Stimulated activated CD8-positive, alpha-beta memory T cell treated with anti-CD3 and anti-CD28 coated beads, Interleukin-15, amount 100 ng/mL, for 1 hour (primary cell): Measurements from ENCODE around the gene FNDC11.

Experiments used
- DNase-seq: peaks from one replicate; pipeline ENCODE4 v3.0.0-alpha.2; 2020; ENCODE audit warnings: low read depth

FNDC11 gene

GRCh38 chr20:63580796-63581461 is 27.0 kb downstream of the FNDC11 start:
- peak; percentile 61 for DNase-seq

DNA sequence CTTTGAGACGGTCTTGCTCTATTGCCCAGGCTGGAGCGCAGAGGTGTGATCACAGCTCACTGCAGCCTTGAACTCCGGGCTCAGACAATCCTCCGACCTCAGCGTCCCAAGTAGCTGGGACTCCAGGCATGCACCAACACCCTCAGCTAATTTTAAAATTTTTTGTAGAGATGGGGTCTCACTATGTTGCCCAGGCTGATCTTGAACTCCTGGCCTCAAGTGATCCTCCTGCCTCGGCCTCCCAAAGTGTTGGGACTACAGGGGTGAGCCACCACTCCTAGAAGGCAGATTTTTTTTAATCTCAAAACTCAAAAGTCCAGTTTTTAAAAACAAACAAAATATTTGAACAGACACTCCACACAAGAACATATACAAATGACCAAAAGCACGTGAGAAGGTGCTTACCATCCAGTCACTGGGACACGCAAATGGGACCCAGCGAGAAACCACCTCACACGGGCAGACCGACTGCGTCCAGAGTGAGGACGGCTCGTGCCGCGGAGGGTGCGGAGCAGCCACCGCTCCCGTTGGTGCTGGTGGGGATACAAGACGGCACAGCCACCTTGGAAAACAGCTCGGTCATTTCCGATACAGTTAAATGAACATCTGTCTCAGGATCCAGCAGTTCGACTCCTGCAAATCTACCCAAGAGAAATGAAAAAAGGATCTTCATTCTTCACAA is 28.6 kb downstream of the FNDC11 start:
- DNase-seq: no peak

DNA sequence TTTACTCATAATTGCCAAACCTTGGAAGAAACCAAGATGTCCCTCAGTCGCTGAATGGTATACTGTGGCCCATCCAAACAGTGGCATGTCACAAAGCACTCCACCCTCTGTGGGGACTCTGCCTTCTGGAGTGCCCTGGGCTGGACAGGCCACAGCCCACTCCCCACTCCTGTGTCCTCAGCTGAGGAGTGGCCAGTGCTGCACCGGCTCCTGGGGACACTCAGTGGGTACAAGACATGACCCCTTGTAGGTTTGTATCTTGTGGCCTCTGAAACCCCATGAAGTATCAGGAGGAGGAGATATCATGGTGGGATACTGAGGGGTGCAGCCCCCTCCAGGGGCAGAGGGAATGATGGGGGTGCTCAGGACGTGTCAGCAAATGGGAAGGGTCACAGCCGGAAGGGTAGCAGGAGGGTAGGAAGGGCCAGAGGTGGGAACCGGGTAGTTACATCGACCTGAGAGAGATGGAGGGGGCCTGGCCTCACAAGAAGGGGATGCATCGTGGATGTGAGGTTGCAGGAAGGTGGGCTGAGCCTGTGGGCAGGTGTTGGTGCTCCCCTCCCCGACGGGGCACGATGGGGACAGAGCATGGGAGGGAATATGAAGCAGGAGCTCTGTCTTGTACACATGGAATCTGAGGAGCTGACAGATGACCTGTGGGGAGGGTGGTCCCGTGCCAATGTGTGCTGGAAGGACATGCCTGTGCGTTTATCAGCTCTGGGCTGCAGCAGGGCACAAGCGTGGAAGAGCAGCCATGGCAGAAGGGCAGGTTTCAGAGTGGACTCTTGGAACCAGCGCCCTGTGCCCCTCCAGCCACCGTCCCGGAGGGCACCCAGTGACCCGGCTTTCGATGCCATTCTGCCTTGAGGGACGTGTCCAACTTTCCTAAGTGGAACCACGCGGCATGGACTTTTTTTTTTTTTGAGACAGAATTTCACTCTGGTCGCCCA is 31.9 kb downstream of the FNDC11 start:
- no peak for DNase-seq

DNA sequence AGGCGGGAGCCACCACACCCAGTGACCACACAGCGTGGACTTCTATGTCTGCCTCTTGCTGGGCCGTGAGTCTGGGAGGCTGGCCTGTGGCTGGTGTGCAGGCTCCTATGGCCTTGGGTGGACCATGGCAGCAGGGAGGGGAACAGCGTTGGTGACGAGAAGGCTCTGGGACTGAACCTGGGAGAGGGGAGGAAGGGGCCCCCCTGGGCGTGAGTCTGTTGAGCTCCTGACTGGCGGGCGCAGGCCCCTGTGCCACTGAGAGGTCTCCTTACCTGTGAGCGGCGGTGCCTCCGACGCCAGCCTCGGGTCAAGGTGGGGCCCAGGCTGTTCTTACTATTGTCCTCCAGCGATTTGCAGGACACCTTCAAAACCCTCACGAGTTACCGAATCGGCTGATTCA is 32.8 kb downstream of the FNDC11 start:
- DNase-seq: no peak

DNA sequence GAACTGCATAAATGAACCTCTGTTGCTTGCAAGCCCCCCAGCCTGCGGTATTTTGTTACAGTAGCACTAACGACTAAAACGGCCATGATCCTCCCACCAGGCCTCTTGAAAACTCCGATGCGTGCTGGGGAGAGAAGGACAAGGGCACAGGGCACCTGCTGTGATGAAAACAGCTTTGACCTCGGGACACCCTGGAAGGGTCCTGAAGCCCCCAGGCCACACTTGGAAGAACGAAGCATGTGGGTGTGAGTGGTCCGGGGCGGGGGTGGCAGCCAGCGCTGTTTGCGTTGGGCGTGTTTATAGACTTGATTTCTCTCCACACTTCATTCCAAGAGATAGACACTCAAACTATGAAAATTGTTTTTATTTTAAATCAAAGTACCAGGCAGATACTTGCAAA is 33.3 kb downstream of the FNDC11 start:
- DNase-seq: no peak

GRCh38 chr20:63587776-63588591 is 34.0 kb downstream of the FNDC11 start:
- no peak for DNase-seq

- no peak for DNase-seq
Measured at GRCh38 chr20:63588641-63589041, 34.7 kb downstream of the FNDC11 start.

- DNase-seq: no peak
Measured at GRCh38 chr20:63589261-63590217, 35.6 kb downstream of the FNDC11 start.

GRCh38 chr20:63590218-63591146 is 36.5 kb downstream of the FNDC11 start:
- DNase-seq: no peak

DNA sequence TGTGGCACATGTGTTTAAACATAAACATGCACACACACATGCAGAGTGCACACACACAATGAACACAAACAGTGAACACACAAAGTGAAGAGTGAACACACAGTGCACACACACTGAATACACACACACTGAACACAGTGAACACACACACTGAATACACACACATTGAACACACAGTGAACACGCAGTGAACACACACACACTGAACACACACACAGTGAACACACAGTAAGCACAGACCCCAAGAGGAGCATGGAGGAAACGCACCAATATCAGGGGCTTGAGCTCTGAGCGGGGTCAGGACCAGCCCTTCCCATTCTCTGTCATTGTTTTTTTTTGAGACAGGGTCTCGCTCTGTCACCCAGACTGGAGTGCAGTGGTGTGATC is 37.2 kb downstream of the FNDC11 start:
- DNase-seq: no peak

GRCh38 chr20:63591786-63592355 is 37.9 kb downstream of the FNDC11 start:
- DNase-seq: no peak

DNA sequence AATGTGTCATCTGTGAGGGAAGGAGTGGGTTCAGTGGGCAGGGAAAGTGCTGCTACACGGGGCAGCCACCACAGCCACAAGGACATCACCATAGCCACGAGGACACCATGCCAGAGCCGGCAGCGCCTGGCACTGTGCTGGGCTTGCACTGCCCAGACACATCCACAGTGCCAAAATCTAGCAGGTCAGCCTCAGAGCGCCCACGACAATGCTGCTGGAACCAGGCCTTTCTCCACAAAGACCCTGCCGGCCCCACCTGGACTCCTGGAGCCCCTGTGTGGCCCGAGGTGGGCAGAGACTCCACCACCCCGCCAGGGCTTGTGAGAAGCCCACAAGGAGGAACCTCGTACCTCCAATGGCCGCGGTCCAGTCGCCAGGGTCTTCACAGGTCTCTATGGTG is 38.7 kb downstream of the FNDC11 start:
- DNase-seq: no peak

GRCh38 chr20:63594043-63594561 is 40.1 kb downstream of the FNDC11 start:
- DNase-seq: no peak

GRCh38 chr20:63595416-63596127 is 41.6 kb downstream of the FNDC11 start:
- no peak for DNase-seq

DNA sequence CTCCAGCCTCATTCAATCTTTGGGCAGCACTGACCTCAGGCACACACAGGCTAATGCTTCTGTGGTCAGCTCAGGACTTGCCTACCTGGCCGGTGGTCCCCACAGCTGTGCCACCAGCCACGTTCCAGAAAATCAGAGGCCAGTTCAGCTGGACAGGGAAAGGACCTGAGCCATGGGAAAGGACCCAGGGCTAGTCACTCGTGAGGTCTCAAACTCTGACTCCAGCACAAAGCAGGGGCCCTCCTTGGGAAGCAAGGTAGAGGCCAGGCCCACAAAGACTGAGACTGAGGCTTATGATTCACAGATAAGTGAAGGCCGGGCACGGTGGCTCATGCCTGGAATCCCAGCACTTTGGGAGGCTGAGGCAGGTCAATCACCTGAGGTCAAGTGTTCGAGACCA is 42.5 kb downstream of the FNDC11 start:
- no peak for DNase-seq

DNA sequence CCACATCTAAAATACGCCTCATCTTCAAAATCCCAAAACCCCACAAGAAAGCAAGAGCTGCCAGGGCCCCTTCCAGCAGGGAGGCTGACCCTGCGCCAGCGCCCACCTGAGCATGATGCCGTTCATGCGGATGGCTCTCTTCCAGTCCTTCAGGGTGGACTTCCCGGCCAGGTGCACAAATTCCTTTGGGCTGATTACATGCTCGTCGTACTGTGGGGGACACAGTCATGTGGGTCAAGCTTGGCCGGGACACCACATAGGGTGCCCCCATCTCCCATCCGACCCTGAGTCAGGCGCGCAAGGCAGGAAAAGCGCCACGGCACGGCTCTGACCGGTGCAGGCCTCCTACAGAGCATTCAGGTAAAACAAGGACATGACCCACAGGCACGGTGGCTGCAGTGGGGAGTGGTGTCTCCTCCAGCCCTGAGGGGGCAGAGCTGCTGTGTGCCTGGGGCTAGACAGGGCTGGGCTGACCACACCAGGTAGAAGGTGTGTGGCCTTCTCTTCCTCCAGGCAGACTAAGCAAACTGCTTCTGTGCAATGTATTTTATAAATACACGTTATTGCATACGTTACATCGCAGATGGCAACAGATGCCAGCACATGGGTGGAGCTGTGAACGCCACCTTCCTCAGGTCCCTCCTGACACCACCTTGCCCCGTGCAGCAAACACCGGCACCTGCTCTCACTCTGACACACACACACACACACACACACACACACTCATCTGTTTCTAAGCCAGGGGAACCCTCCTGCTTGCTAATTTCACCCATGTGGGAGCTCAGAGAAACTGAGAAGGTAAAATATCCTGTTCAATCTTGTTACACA is 43.9 kb downstream of the FNDC11 start:
- DNase-seq: no peak
